Mesendoderm (in vitro differentiated cells): ENCODE data around the gene FAM50B.

Source experiments
- DNase-seq: peaks from one replicate; pipeline ENCODE4 v3.0.0; 2013
- H2AK5ac ChIP-seq: 2 replicates; pipeline ENCODE4 v1.6.1; 2013; ENCODE audit warnings: low read length, inconsistent platforms
- H2BK120ac ChIP-seq: 2 replicates; pipeline ENCODE4 v1.6.1; 2013; ENCODE audit warnings: low read depth, mild to moderate bottlenecking, low read length, moderate library complexity, mixed read lengths
- H2BK15ac ChIP-seq: replicated peaks from 2 replicates; pipeline ENCODE4 v1.6.1; 2013; ENCODE audit warnings: low read depth, mild to moderate bottlenecking, moderate library complexity
- H2BK5ac ChIP-seq: 2 replicates; pipeline ENCODE4 v1.6.1; 2013; ENCODE audit warnings: low read length, inconsistent platforms
- H3K18ac ChIP-seq: 2 replicates; pipeline ENCODE4 v1.6.1; 2013; ENCODE audit warnings: mild to moderate bottlenecking, low read length, mixed read lengths
- H3K23ac ChIP-seq: one replicate; pipeline ENCODE4 v1.6.1; 2013; ENCODE audit warnings: low read length
- H3K27ac ChIP-seq: 2 replicates; pipeline ENCODE4 v1.5.1; 2013; ENCODE audit warnings: low read depth, mild to moderate bottlenecking, inconsistent platforms, low read length, moderate library complexity
- H3K27me3 ChIP-seq: 2 replicates; pipeline ENCODE4 v1.6.1; 2013; ENCODE audit warnings: low read length, control low read depth, mild to moderate bottlenecking, inconsistent platforms; ENCODE audit not compliant: insufficient read depth, poor library complexity
- H3K36me3 ChIP-seq: 2 replicates; pipeline ENCODE4 v1.6.1; 2013; ENCODE audit warnings: low read length, inconsistent platforms; ENCODE audit not compliant: control insufficient read depth, insufficient read depth
- H3K4ac ChIP-seq: one replicate; pipeline ENCODE4 v1.6.1; 2013; ENCODE audit warnings: low read depth, mild to moderate bottlenecking, low read length, moderate library complexity
- H3K4me1 ChIP-seq: 2 replicates; pipeline ENCODE4 v1.6.1; 2013; ENCODE audit warnings: low read depth, low read length, inconsistent platforms; ENCODE audit not compliant: control insufficient read depth
- H3K4me2 ChIP-seq: 2 replicates; pipeline ENCODE4 v1.6.1; 2013; ENCODE audit warnings: low read length
- H3K4me3 ChIP-seq: 2 replicates; pipeline ENCODE4 v1.5.1; 2013; ENCODE audit warnings: mild to moderate bottlenecking, low read length
- H3K56ac ChIP-seq: one replicate; pipeline ENCODE4 v1.6.1; 2013; ENCODE audit warnings: low read length
- H3K79me1 ChIP-seq: 2 replicates; pipeline ENCODE4 v1.6.1; 2013; ENCODE audit warnings: low read length, inconsistent platforms
- H3K79me2 ChIP-seq: 2 replicates; pipeline ENCODE4 v1.6.1; 2013; ENCODE audit warnings: mild to moderate bottlenecking, low read length; ENCODE audit not compliant: control insufficient read depth, insufficient read depth
- H3K9ac ChIP-seq: 2 replicates; pipeline ENCODE4 v1.6.1; 2013; ENCODE audit warnings: low read length, inconsistent platforms
- H4K5ac ChIP-seq: one replicate; pipeline ENCODE4 v1.6.1; 2013; ENCODE audit warnings: low read length
- H4K8ac ChIP-seq: one replicate; pipeline ENCODE4 v1.6.1; 2013; ENCODE audit warnings: low read depth, mild to moderate bottlenecking, control low read depth, low read length, moderate library complexity
- WGBS: extraction: QIAGEN DNeasy Blood & Tissue Kit; methylation state at CpG from one replicate; pipeline ENCODE4 v1.1.7; 2013; ENCODE audit warnings: low lambda C conversion rate, missing lambda C conversion rate; ENCODE audit not compliant: insufficient coverage; ENCODE audit errors: extremely low coverage; 5-methylcytosine and 5-hydroxymethylcytosine counted together

FAM50B gene

DNA sequence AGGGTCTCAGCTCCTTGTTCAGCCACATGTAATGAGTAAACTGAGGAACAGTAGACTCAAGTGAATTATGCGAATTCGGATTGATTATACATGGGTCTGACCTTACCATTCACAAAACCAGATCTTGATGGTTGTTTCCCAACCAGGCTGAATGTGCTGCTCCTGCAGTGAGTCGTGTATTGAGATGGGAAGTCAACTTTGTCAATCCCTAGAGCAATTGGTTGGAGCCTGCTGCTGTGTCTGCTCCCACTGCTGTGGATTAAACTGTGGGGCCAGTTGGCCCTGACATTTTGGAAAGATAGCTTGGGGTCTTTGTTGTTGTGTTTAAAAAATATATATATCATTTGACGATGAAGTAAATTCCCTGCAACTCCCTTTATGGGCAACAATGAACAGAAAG lies 23.9 kb downstream of the FAM50B start:
- Histone ChIP-seq H3K36me3 (no peaks in the 10 kb centered on the region), H3K27ac (no peak overlapping the region), H3K18ac (no peak overlapping the region), H2BK15ac (no peak overlapping the region), H2BK120ac (no peak overlapping the region), H3K4me3 (no peak overlapping the region), H3K9ac (no peak overlapping the region), H3K4me2 (no peak overlapping the region), H4K8ac (no peak overlapping the region), H3K23ac (no peak overlapping the region), H4K5ac (no peak overlapping the region), H2AK5ac (no peak overlapping the region), H3K4me1 (no peaks in the 10 kb centered on the region), H3K79me2 (no peaks in the 10 kb centered on the region), H3K4ac (no peak overlapping the region), H3K79me1 (no peaks in the 10 kb centered on the region), H2BK5ac (no peak overlapping the region), H3K27me3 (no peaks in the 10 kb centered on the region), H3K56ac (no peak overlapping the region)
- DNase-seq, result no peak
- no CpG with 5 or more reads among the region's 4 CpGs for WGBS

DNA sequence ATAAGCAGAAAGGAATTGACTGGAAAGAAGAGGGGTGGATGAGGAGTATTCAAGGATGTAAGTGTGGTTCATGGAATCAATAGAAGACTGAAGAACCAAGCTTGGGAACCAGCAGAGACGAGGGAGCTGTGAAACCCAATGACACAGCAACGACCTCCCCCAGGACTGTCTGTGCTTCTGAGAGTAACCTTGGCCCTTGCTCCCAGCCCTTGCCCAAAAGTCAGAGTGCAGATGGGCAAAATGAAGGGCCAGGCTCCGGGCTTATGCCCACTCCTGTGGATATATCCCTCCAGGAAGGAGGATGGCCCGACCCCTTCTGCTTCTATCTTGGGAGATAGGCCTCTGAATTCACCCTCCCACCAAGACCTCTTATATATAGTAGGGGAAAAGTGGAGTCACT lies 24.9 kb downstream of the FAM50B start:
- Histone ChIP-seq H2BK5ac (no peak overlapping the region), H3K4me1 (no peaks in the 10 kb centered on the region), H3K4me3 (no peak overlapping the region), H2AK5ac (no peak overlapping the region), H4K5ac (no peak overlapping the region), H3K56ac (no peak overlapping the region), H4K8ac (no peak overlapping the region), H3K79me2 (no peaks in the 10 kb centered on the region), H2BK120ac (no peak overlapping the region), H3K18ac (no peak overlapping the region), H2BK15ac (no peak overlapping the region), H3K27me3 (no peaks in the 10 kb centered on the region), H3K9ac (no peak overlapping the region), H3K4me2 (no peak overlapping the region), H3K4ac (no peak overlapping the region), H3K36me3 (no peaks in the 10 kb centered on the region), H3K23ac (no peak overlapping the region), H3K27ac (no peak overlapping the region), H3K79me1 (no peaks in the 10 kb centered on the region)
- no CpG with 5 or more reads among the region's 4 CpGs for WGBS
- no peak for DNase-seq

DNA sequence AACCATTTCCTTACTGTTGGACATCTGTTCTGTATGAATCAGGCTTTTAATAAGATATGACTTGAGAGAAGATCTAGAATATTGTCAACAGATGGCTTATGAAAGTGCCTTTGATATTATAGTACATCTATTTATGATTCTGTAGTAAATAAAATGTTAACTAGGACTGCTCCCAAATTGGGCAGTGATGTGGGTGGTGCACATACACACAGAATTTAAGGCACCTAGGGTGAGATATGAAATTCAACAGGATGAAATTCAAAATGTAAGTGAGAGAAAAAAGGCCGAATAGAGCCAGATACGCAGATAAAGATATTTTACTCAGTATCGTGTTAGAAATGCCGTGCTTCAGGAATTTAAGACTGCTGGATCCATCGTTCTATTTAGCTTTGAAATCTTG lies 26.3 kb downstream of the FAM50B start:
- DNase-seq, result no peak
- no peaks in the 10 kb centered on the region for H3K27me3 ChIP-seq
- H3K36me3 ChIP-seq, result no peaks in the 10 kb centered on the region
- no peak overlapping the region for H4K8ac ChIP-seq
- H4K5ac ChIP-seq, result no peak overlapping the region
- H3K4me1 ChIP-seq, result no peaks in the 10 kb centered on the region
- no peak overlapping the region for H3K4me2 ChIP-seq
- no peak overlapping the region for H3K4ac ChIP-seq
- H3K79me1 ChIP-seq, result no peaks in the 10 kb centered on the region
- no peak overlapping the region for H2AK5ac ChIP-seq
- H3K23ac ChIP-seq, result no peak overlapping the region
- no peak overlapping the region for H3K18ac ChIP-seq
- H3K27ac ChIP-seq, result no peak overlapping the region
- H3K79me2 ChIP-seq, result no peaks in the 10 kb centered on the region
- no peak overlapping the region for H3K9ac ChIP-seq
- no peak overlapping the region for H2BK120ac ChIP-seq
- no peak overlapping the region for H3K56ac ChIP-seq
- no peak overlapping the region for H3K4me3 ChIP-seq
- no peak overlapping the region for H2BK15ac ChIP-seq
- WGBS, result no CpG with 5 or more reads among the region's 5 CpGs
- no peak overlapping the region for H2BK5ac ChIP-seq

DNA sequence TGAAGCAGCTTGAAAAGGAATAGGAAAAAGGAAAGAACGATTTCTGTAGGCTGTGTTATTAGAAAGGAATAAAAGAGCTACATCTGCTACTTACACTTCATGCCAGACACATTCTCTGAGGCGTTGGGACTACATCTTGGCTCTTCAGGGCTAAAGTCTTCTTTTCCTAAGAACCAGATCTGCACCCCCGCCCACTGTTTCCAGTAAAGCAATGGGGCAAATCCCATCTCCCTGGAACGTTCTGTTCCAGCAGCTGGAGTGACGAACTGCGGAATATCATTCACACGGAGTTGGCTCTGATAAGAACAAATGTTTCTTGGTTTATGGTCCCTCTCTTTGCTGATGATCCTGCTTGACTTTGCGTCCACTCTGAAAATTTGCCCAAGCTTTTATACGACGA lies 26.9 kb downstream of the FAM50B start:
- Histone ChIP-seq H3K27ac (no peak overlapping the region), H3K79me1 (no peaks in the 10 kb centered on the region), H3K18ac (no peak overlapping the region), H3K9ac (no peak overlapping the region), H3K4ac (no peak overlapping the region), H3K4me1 (no peaks in the 10 kb centered on the region), H2BK5ac (no peak overlapping the region), H3K79me2 (no peaks in the 10 kb centered on the region), H3K27me3 (no peaks in the 10 kb centered on the region), H2AK5ac (no peak overlapping the region), H3K23ac (no peak overlapping the region), H3K4me2 (no peak overlapping the region), H2BK120ac (no peak overlapping the region), H4K8ac (no peak overlapping the region), H3K56ac (no peak overlapping the region), H3K36me3 (no peaks in the 10 kb centered on the region), H3K4me3 (no peak overlapping the region), H2BK15ac (no peak overlapping the region), H4K5ac (no peak overlapping the region)
- WGBS, result no CpG with 5 or more reads among the region's 10 CpGs
- DNase-seq, result no peak

DNA sequence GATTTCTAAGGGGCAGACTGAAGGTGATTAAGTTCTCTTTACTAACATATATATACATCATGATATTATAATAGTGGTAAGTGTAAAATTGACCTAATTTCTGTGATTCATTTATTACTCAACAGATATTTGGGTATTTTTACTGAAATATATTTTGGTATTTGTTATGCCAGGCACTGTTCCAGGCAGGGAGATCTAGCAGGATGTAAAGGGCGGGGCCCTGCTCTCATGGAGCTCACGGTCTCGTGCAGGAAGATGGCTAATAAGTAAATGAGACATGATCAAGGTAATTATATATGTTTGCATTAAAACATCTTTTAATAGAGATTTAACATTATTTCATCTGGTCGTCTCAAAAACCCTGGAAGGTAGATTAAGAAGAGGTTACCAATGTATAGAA lies 27.7 kb downstream of the FAM50B start:
- Histone ChIP-seq H3K27me3 (no peaks in the 10 kb centered on the region), H2BK5ac (no peak overlapping the region), H4K8ac (no peak overlapping the region), H3K56ac (no peak overlapping the region), H3K79me2 (no peaks in the 10 kb centered on the region), H3K4me1 (no peaks in the 10 kb centered on the region), H3K4ac (no peak overlapping the region), H2BK120ac (no peak overlapping the region), H4K5ac (no peak overlapping the region), H3K79me1 (no peaks in the 10 kb centered on the region), H2BK15ac (no peak overlapping the region), H3K4me2 (no peak overlapping the region), H3K23ac (no peak overlapping the region), H3K36me3 (no peaks in the 10 kb centered on the region), H3K27ac (no peak overlapping the region), H3K18ac (no peak overlapping the region), H3K9ac (no peak overlapping the region), H3K4me3 (no peak overlapping the region), H2AK5ac (no peak overlapping the region)
- no peak for DNase-seq
- no CpG with 5 or more reads among the region's 4 CpGs for WGBS

DNA sequence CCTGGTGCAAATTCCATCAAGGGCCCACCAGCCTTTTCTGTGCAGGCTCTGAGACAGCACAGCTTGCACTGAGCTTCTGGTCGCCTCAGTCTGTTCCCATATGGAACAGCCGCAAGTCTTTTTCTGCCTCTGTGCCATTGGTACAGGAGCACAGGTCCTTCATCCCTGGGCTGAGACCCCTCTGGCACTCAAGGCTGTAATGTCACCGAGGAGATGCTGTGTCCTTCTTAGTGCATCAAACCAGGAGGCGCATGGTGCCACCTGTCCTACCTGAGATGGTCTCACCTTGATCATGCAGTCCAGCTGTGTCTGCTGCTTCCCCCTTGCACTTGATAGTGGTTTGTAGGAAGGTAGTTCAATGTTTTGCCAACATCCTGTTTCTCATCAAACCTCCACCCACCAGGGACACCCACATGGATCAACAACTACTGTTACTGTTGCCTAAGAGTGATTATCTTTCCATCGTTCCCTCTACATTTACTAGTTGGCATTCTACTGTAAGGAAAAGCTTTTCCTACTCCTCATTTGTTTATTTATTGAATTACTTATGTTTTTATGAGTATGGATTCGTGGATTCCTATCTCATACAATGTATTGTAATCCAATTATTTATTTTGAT lies 29.0 kb downstream of the FAM50B start:
- H3K4ac ChIP-seq, result no peak overlapping the region
- H3K36me3 ChIP-seq, result no peaks in the 10 kb centered on the region
- WGBS, result no CpG with 5 or more reads among the region's 6 CpGs
- no peaks in the 10 kb centered on the region for H3K27me3 ChIP-seq
- H2BK5ac ChIP-seq, result no peak overlapping the region
- H4K8ac ChIP-seq, result no peak overlapping the region
- H3K79me2 ChIP-seq, result no peaks in the 10 kb centered on the region
- H3K27ac ChIP-seq, result no peak overlapping the region
- H2BK15ac ChIP-seq, result no peak overlapping the region
- H3K23ac ChIP-seq, result no peak overlapping the region
- DNase-seq, result no peak
- no peak overlapping the region for H3K4me3 ChIP-seq
- H3K4me1 ChIP-seq, result no peaks in the 10 kb centered on the region
- no peak overlapping the region for H2AK5ac ChIP-seq
- H3K9ac ChIP-seq, result no peak overlapping the region
- no peaks in the 10 kb centered on the region for H3K79me1 ChIP-seq
- H4K5ac ChIP-seq, result no peak overlapping the region
- H3K4me2 ChIP-seq, result no peak overlapping the region
- no peak overlapping the region for H2BK120ac ChIP-seq
- no peak overlapping the region for H3K18ac ChIP-seq
- H3K56ac ChIP-seq, result no peak overlapping the region
